H1 (cell line): ENCODE measurements around the gene RABEP1. TPM values are rescaled to one million over a fixed set of nuclear protein-coding genes. Genes with fewer than 3 reads are reported as not detected.

Source experiments
- CTCF ChIA-PET: fragments of 300-600 bp; sonication (Branson Sonifier 250); formaldehyde crosslinking; loops from one replicate; lab custom pipeline; 2021; ENCODE audit not compliant: partially characterized antibody; lab: Charles Lee
- POLR2A ChIA-PET: fragments of 300-600 bp; sonication (Branson Sonifier 250); formaldehyde crosslinking; loops from one replicate; lab custom pipeline; 2021; ENCODE audit warnings: inconsistent platforms; ENCODE audit not compliant: partially characterized antibody; lab: Charles Lee
- DNase-seq, 2 experiments: peaks; one replicate each; pipeline versions ENCODE4 v3.0.0 to v3.0.0-alpha.2; 2010 to 2022; ENCODE audit warnings: low spot score in 2 of 2, low read depth in 1 of 2, mixed read lengths in 1 of 2
- FAIRE-seq: peaks from 2 replicates; lab custom pipeline; 2011; peaks lifted over from hg19 to GRCh38; lab: Jason Lieb, UNC
- H2AFZ ChIP-seq: 2 replicates; pipeline ENCODE4 v1.8.1; 2012; ENCODE audit warnings: low read length, inconsistent platforms
- H2AK5ac ChIP-seq: 2 replicates; pipeline ENCODE4 v1.6.1; 2013; ENCODE audit warnings: low read depth, low read length
- H2BK120ac ChIP-seq: replicated peaks from 2 replicates; pipeline ENCODE3; 2013; ENCODE audit warnings: low read depth, low read length, inconsistent platforms
- H2BK12ac ChIP-seq: 2 replicates; pipeline ENCODE4 v1.6.1; 2013; ENCODE audit warnings: low read depth, low read length
- H2BK15ac ChIP-seq: 2 replicates; pipeline ENCODE4 v1.6.1; 2013; ENCODE audit warnings: low read length
- H2BK20ac ChIP-seq: 2 replicates; pipeline ENCODE4 v1.6.1; 2013; ENCODE audit warnings: low read length
- H2BK5ac ChIP-seq: 2 replicates; pipeline ENCODE4 v1.6.1; 2013; ENCODE audit warnings: low read depth, low read length
- H3K14ac ChIP-seq: 2 replicates; pipeline ENCODE4 v1.6.1; 2013; ENCODE audit warnings: inconsistent platforms; ENCODE audit not compliant: insufficient read length
- H3K18ac ChIP-seq: 2 replicates; pipeline ENCODE4 v1.6.1; 2013; ENCODE audit warnings: low read length; ENCODE audit errors: extremely low read depth
- H3K23ac ChIP-seq: 2 replicates; pipeline ENCODE4 v1.6.1; 2013; ENCODE audit warnings: inconsistent platforms; ENCODE audit not compliant: insufficient read length
- H3K23me2 ChIP-seq: 2 replicates; pipeline ENCODE4 v1.6.1; 2013; ENCODE audit warnings: low read depth, low read length
- H3K27ac ChIP-seq: 2 replicates; pipeline ENCODE4 v1.6.1; 2011; ENCODE audit warnings: low read depth, low read length, inconsistent platforms
- H3K27me3 ChIP-seq, 4 experiments: replicated peaks in 1 of 4; 1 replicate in 1 of 4; 2 replicates in 3 of 4; pipeline versions ENCODE4 v1.6.1 to v1.8.1; 2011 to 2013; ENCODE audit warnings: low read length in 3 of 4, mild to moderate bottlenecking in 3 of 4, inconsistent platforms in 2 of 4, mixed read lengths in 2 of 4, moderate library complexity in 1 of 4; ENCODE audit not compliant: control insufficient read depth in 3 of 4, insufficient read depth in 3 of 4; ENCODE audit errors: extremely low read depth in 1 of 4
- H3K36me3 ChIP-seq, 4 experiments: 2 replicates each; pipeline versions ENCODE4 v1.6.1 to v1.8.1; 2011 to 2013; ENCODE audit warnings: mild to moderate bottlenecking in 4 of 4, low read length in 3 of 4, moderate library complexity in 2 of 4, control low read depth in 1 of 4, inconsistent platforms in 1 of 4; ENCODE audit not compliant: insufficient read depth in 4 of 4, control insufficient read depth in 2 of 4
- H3K4ac ChIP-seq: replicated peaks from 2 replicates; pipeline ENCODE3; 2013; ENCODE audit warnings: low read length, low read depth, mixed read lengths, inconsistent platforms; ENCODE audit not compliant: insufficient read length
- H3K4me1 ChIP-seq, 4 experiments: replicated peaks in 1 of 4; 1 replicate in 1 of 4; 2 replicates in 3 of 4; pipeline versions ENCODE4 v1.6.1 to v1.8.1; 2011 to 2013; ENCODE audit warnings: low read length in 3 of 4, inconsistent platforms in 2 of 4, mixed read lengths in 1 of 4; ENCODE audit not compliant: insufficient read depth in 4 of 4, control insufficient read depth in 3 of 4
- H3K4me2 ChIP-seq, 2 experiments: 2 replicates each; pipeline versions ENCODE4 v1.6.1 to v1.8.1; 2011 to 2013; ENCODE audit warnings: low read depth in 2 of 2, low read length in 2 of 2, control low read depth in 1 of 2, inconsistent platforms in 1 of 2, mild to moderate bottlenecking in 1 of 2; ENCODE audit not compliant: insufficient read depth in 1 of 2
- H3K4me3 ChIP-seq, 4 experiments: fragments of 200-600, 300-600 bp in 1 of 4; sonication (generic), shearing (Covaris generic), sonication (Bioruptor Twin) in 1 of 4; 2 replicates each; pipeline versions ENCODE4 v1.5.1 to v1.8.1; 2011 to 2016; ENCODE audit warnings: low read length in 4 of 4, low read depth in 3 of 4, control low read depth in 2 of 4, inconsistent platforms in 2 of 4, mild to moderate bottlenecking in 2 of 4, mixed read lengths in 1 of 4, moderate library complexity in 1 of 4; ENCODE audit not compliant: insufficient read depth in 2 of 4; ENCODE audit errors: extremely low read depth in 1 of 4
- H3K56ac ChIP-seq: replicated peaks from 2 replicates; pipeline ENCODE3; 2013; ENCODE audit warnings: low read depth, mild to moderate bottlenecking, mixed read lengths, low read length, inconsistent platforms; ENCODE audit not compliant: insufficient read length
- H3K79me1 ChIP-seq: 2 replicates; pipeline ENCODE4 v1.6.1; 2013; ENCODE audit warnings: low read depth, low read length, control low read depth
- H3K79me2 ChIP-seq, 2 experiments: 2 replicates each; pipeline versions ENCODE4 v1.6.1 to v1.8.1; 2012 to 2013; ENCODE audit warnings: low read length in 2 of 2, mild to moderate bottlenecking in 2 of 2, inconsistent platforms in 1 of 2; ENCODE audit not compliant: insufficient read depth in 2 of 2, control insufficient read depth in 1 of 2
- H3K9ac ChIP-seq, 4 experiments: replicated peaks in 1 of 4; 1 replicate in 1 of 4; 2 replicates in 3 of 4; pipeline versions ENCODE4 v1.6.1 to v1.8.1; 2011 to 2013; ENCODE audit warnings: low read depth in 3 of 4, low read length in 3 of 4, control low read depth in 2 of 4, mild to moderate bottlenecking in 2 of 4, moderate library complexity in 2 of 4, inconsistent platforms in 1 of 4; ENCODE audit errors: extremely low read depth in 1 of 4
- H3K9me3 ChIP-seq, 2 experiments: 2 replicates each; pipeline versions ENCODE4 v1.6.1 to v1.8.1; 2012 to 2013; ENCODE audit warnings: mild to moderate bottlenecking in 2 of 2, moderate library complexity in 2 of 2, control low read depth in 1 of 2, inconsistent platforms in 1 of 2, low read depth in 1 of 2, low read length in 1 of 2, mixed read lengths in 1 of 2; ENCODE audit not compliant: insufficient read depth in 2 of 2
- H4K20me1 ChIP-seq, 2 experiments: replicated peaks in 1 of 2; 2 replicates each; pipeline versions ENCODE3 to v1.8.1; 2011 to 2013; ENCODE audit warnings: inconsistent platforms in 2 of 2, low read length in 2 of 2, mild to moderate bottlenecking in 1 of 2; ENCODE audit not compliant: insufficient read depth in 2 of 2, control insufficient read depth in 1 of 2
- H4K5ac ChIP-seq: 2 replicates; pipeline ENCODE4 v1.6.1; 2013; ENCODE audit warnings: low read length, low read depth, mixed read lengths, inconsistent platforms; ENCODE audit not compliant: insufficient read length
- H4K8ac ChIP-seq: 2 replicates; pipeline ENCODE4 v1.8.0; 2013; ENCODE audit warnings: mild to moderate bottlenecking, moderate library complexity, low read length, inconsistent platforms; ENCODE audit not compliant: insufficient read depth; ENCODE audit errors: extremely low read depth
- H4K91ac ChIP-seq: replicated peaks from 2 replicates; pipeline ENCODE3; 2013; ENCODE audit warnings: low read length, mixed read lengths, inconsistent platforms; ENCODE audit not compliant: insufficient read length
- CBX5 ChIP-seq: fragments of 300-800, 300-1000 bp; sonication (generic); IDR thresholded peaks from 2 replicates; pipeline ENCODE4 v1.7.1; 2016; ENCODE audit warnings: antibody characterized with exemption, low read length, low read depth
- PHF8 ChIP-seq: fragments of 200-600 bp; sonication (generic); conservative IDR thresholded peaks from 2 replicates; pipeline ENCODE4 v1.7.1; 2012; ENCODE audit warnings: low read depth, mild to moderate bottlenecking, inconsistent platforms, low read length, moderate library complexity
- WGBS, 2 experiments: shearing (Covaris generic) in 1 of 2; methylation state at CpG; one replicate each; pipeline versions ENCODE4 v1.1.6 to v1.1.7; 2013 to 2015; ENCODE audit warnings: low lambda C conversion rate in 2 of 2, mixed read lengths in 2 of 2, inconsistent platforms in 1 of 2, low coverage in 1 of 2, missing lambda C conversion rate in 1 of 2; ENCODE audit not compliant: insufficient replicate concordance in 2 of 2, insufficient coverage in 1 of 2, insufficient read length in 1 of 2; ENCODE audit errors: extremely low coverage in 1 of 2, missing lambda C conversion rate in 1 of 2; 5-methylcytosine and 5-hydroxymethylcytosine counted together
- polyA plus RNA-seq, 7 experiments: library from polyadenylated mRNA; depleted of rRNA in 3 of 7; stranded (reverse) in 5 of 7; unstranded in 2 of 7; fragments of >200 nt in 5 of 7; fragments of 200-250 nt in 2 of 7; gene quantifications; 1 replicate in 5 of 7; 2 replicates in 1 of 7; 4 replicates in 1 of 7; pipeline versions ENCODE4 v1.2.1 to v1.2.3, GENCODE V29; 2011 to 2013; ENCODE audit warnings: missing spikeins in 2 of 7, mixed read lengths in 2 of 7
- total RNA-seq: library from RNA; stranded (reverse); fragmentation: NEBNext Ultra II Directional; extraction: Animal tissue kit (Norgen Biotek cat#: 25700); gene quantifications from 2 replicates; pipeline ENCODE4 v1.2.1, GENCODE V29; 2021

RABEP1 gene
- total and polyA plus RNA-seq, 2 of the 8 experiments (the other 6 are each of a cell fraction or from before 2014, with no cell fraction given), result 8.5 to 52.3 TPM

DNA sequence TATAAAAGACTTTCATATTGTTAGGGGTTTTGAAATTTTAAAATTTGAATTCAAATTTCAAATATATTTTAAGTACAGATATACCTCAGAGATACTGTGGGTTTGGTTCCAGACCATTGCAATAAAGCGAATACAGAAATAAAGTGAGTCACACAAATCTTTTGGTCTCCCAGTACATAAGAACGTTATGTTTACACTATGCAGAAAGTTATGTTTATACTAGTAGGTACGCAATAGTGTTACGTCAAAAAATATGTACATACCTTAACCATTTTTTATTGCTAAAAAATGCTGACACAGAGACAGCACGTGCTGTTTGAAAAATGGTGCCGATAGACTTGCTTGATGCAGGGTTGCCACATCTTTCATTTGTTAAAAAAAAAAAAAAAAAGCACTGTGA lies 117.7 kb downstream of the RABEP1 start:
- no peak overlapping the region for H4K5ac ChIP-seq
- H3K4me2 ChIP-seq, result no peak overlapping the region
- no peaks in the 10 kb centered on the region for H3K23me2 ChIP-seq
- no peaks in the 10 kb centered on the region for H3K27me3 ChIP-seq
- no peak overlapping the region for H3K14ac ChIP-seq
- no peaks in the 10 kb centered on the region for H3K4me1 ChIP-seq
- H3K4ac ChIP-seq, result no peak overlapping the region
- ChIA-PET CTCF (interaction anchor here (0.6 kb wide), 1 partner anchor 32 kb away, joined by 3 read pairs; no protein-coding TSS in a partner anchor), POLR2A (interaction anchor here (0.8 kb wide), 1 partner anchor 17 kb away, joined by 3 read pairs; no protein-coding TSS in a partner anchor)
- H2AFZ ChIP-seq, result no peak overlapping the region
- H3K79me2 ChIP-seq, result no peaks in the 10 kb centered on the region
- H4K8ac ChIP-seq, result no peak overlapping the region
- H2BK20ac ChIP-seq, result no peak overlapping the region
- peaks cover 18 to 79% (median 64%) of the 10 kb centered on the region in 4 experiments; a peak in 7 of 8 replicates for H3K36me3 ChIP-seq
- H4K20me1 ChIP-seq, result peaks cover 0 to 3% of the 10 kb centered on the region in 2 experiments
- no peak overlapping the region for H3K27ac ChIP-seq
- no peak overlapping the region for H2AK5ac ChIP-seq
- no peak for DNase-seq
- no peaks in the 10 kb centered on the region for H3K79me1 ChIP-seq
- H2BK12ac ChIP-seq, result no peak overlapping the region
- no peak overlapping the region for H2BK120ac ChIP-seq
- no peak overlapping the region for H2BK15ac ChIP-seq
- WGBS, 2 experiments, result 96% methylated on average over 6 of the region's 6 CpGs; no CpG with 5 or more reads in 1 of the 2 experiments
- no peak overlapping the region for H3K18ac ChIP-seq
- no peak overlapping the region for H3K23ac ChIP-seq
- no peak for FAIRE-seq
- H3K9me3 ChIP-seq, result no peaks in the 10 kb centered on the region
- H3K4me3 ChIP-seq, result no peak overlapping the region
- no peak overlapping the region for H2BK5ac ChIP-seq
- H3K9ac ChIP-seq, result no peak overlapping the region
- H4K91ac ChIP-seq, result no peak overlapping the region
- no peak overlapping the region for H3K56ac ChIP-seq
- no peak for TF ChIP-seq CBX5
- TF ChIP-seq PHF8, result no peak
